ENCODE measurements around the gene STK25. TPM values are rescaled to one million over a fixed set of nuclear protein-coding genes. Genes with fewer than 3 reads are reported as not detected.
"Not testable (repeated sequence)": the region's sequence is repeated elsewhere in the genome, so short reads cannot be mapped to it uniquely, and the experiment has no call there.

STK25 gene
- total RNA-seq, 2 experiments from 2014 or later = 156 to 162 TPM

- peak overlapping the region; percentile 82 for H3K27ac Mint-ChIP-seq
- ATAC-seq (ENCODE audit: low read depth) (no peak), DNase-seq (no peak)
- H3K27me3 Mint-ChIP-seq = no peaks in the 10 kb centered on the region
- peaks cover 15% of the 10 kb centered on the region for H3K4me1 Mint-ChIP-seq
- no peaks in the 10 kb centered on the region for H3K36me3 Mint-ChIP-seq
- POLR2A ChIA-PET = no interaction called here
- H3K9me3 Mint-ChIP-seq = no peaks in the 10 kb centered on the region
- peak overlapping the region; percentile 83 for H3K4me3 Mint-ChIP-seq
Observed at GRCh38 chr2:241509155-241509784, 886 bp upstream of the STK25 start.

GRCh38 chr2:241507430-241508239 lies 749 bp downstream of the STK25 start:
- POLR2A ChIA-PET = interaction anchor here (0.8 to 1.3 kb wide), 3 partner anchors 9 to 179 kb away, joined by 3 read pairs; partner anchors contain the start of gene DTYMK
- ATAC-seq (ENCODE audit: low read depth) (peak; percentile 10), DNase-seq (peak; percentile 67)
- H3K27ac Mint-ChIP-seq = peak overlapping the region; percentile 56
- no peaks in the 10 kb centered on the region for H3K27me3 Mint-ChIP-seq
- peaks cover 15% of the 10 kb centered on the region for H3K4me1 Mint-ChIP-seq
- H3K36me3 Mint-ChIP-seq = no peaks in the 10 kb centered on the region
- no peaks in the 10 kb centered on the region for H3K9me3 Mint-ChIP-seq
- H3K4me3 Mint-ChIP-seq = peak overlapping the region; percentile 82

GRCh38 chr2:241506793-241507429 lies 1.5 kb downstream of the STK25 start:
- Mint-ChIP-seq H3K4me3 (peak overlapping the region; percentile 82), H3K4me1 (peaks cover 15% of the 10 kb centered on the region), H3K27me3 (no peaks in the 10 kb centered on the region), H3K36me3 (no peaks in the 10 kb centered on the region), H3K9me3 (no peaks in the 10 kb centered on the region), H3K27ac (no peak overlapping the region)
- DNase-seq (no peak), ATAC-seq (ENCODE audit: low read depth) (no peak)
- POLR2A ChIA-PET = interaction anchor here (0.9 to 1.3 kb wide), 2 partner anchors 9 kb away, joined by 3 to 5 read pairs; no protein-coding TSS in a partner anchor

GRCh38 chr2:241506317-241506716 lies 2.1 kb downstream of the STK25 start:
- H3K9me3 Mint-ChIP-seq; H3K27ac Mint-ChIP-seq; ATAC-seq (ENCODE audit: low read depth); DNase-seq; H3K27me3 Mint-ChIP-seq; H3K36me3 Mint-ChIP-seq; H3K4me3 Mint-ChIP-seq: not testable (repeated sequence)
- peaks cover 15% of the 10 kb centered on the region for H3K4me1 Mint-ChIP-seq
- POLR2A ChIA-PET = interaction anchor here (0.9 kb wide), 1 partner anchor 9 kb away, joined by 5 read pairs; no protein-coding TSS in a partner anchor

GRCh38 chr2:241505781-241506201 lies 2.6 kb downstream of the STK25 start:
- H3K27me3 Mint-ChIP-seq = no peaks in the 10 kb centered on the region
- H3K36me3 Mint-ChIP-seq = no peaks in the 10 kb centered on the region
- POLR2A ChIA-PET = interaction anchor here (0.9 kb wide), 1 partner anchor 10 kb away, joined by 5 read pairs; no protein-coding TSS in a partner anchor
- no peak for ATAC-seq (ENCODE audit: low read depth)
- H3K4me1 Mint-ChIP-seq = peaks cover 15% of the 10 kb centered on the region
- no peak overlapping the region for H3K4me3 Mint-ChIP-seq
- no peak overlapping the region for H3K27ac Mint-ChIP-seq
- H3K9me3 Mint-ChIP-seq = no peaks in the 10 kb centered on the region
- DNase-seq = no peak

- no peak overlapping the region for H3K27ac Mint-ChIP-seq
- ATAC-seq (ENCODE audit: low read depth) (no peak), DNase-seq (no peak)
- H3K4me1 Mint-ChIP-seq = peaks cover 15% of the 10 kb centered on the region
- H3K27me3 Mint-ChIP-seq = no peaks in the 10 kb centered on the region
- no peaks in the 10 kb centered on the region for H3K9me3 Mint-ChIP-seq
- no peaks in the 10 kb centered on the region for H3K36me3 Mint-ChIP-seq
- POLR2A ChIA-PET = no interaction called here
- H3K4me3 Mint-ChIP-seq = no peak overlapping the region
Observed at GRCh38 chr2:241505086-241505780, 3.2 kb downstream of the STK25 start.

GRCh38 chr2:241503776-241504392 lies 4.5 kb downstream of the STK25 start:
- H3K27ac Mint-ChIP-seq = no peak overlapping the region
- H3K27me3 Mint-ChIP-seq = no peaks in the 10 kb centered on the region
- POLR2A ChIA-PET = no interaction called here
- DNase-seq (no peak), ATAC-seq (ENCODE audit: low read depth) (no peak)
- H3K36me3 Mint-ChIP-seq = no peaks in the 10 kb centered on the region
- H3K4me3 Mint-ChIP-seq = no peak overlapping the region
- H3K9me3 Mint-ChIP-seq = no peaks in the 10 kb centered on the region
- peaks cover 12% of the 10 kb centered on the region for H3K4me1 Mint-ChIP-seq

GRCh38 chr2:241502281-241502680 lies 6.1 kb downstream of the STK25 start:
- no peaks in the 10 kb centered on the region for H3K27me3 Mint-ChIP-seq
- H3K27ac Mint-ChIP-seq = no peak overlapping the region
- H3K36me3 Mint-ChIP-seq = no peaks in the 10 kb centered on the region
- no peak for DNase-seq
- POLR2A ChIA-PET = no interaction called here
- no peaks in the 10 kb centered on the region for H3K9me3 Mint-ChIP-seq
- H3K4me3 Mint-ChIP-seq = no peak overlapping the region
- H3K4me1 Mint-ChIP-seq = peaks cover 11% of the 10 kb centered on the region
- no peak for ATAC-seq (ENCODE audit: low read depth)

GRCh38 chr2:241501551-241501950 lies 6.8 kb downstream of the STK25 start:
- DNase-seq (no peak), ATAC-seq (ENCODE audit: low read depth) (no peak)
- no peaks in the 10 kb centered on the region for H3K27me3 Mint-ChIP-seq
- peaks cover 5% of the 10 kb centered on the region for H3K4me1 Mint-ChIP-seq
- H3K36me3 Mint-ChIP-seq = no peaks in the 10 kb centered on the region
- H3K27ac Mint-ChIP-seq = no peak overlapping the region
- POLR2A ChIA-PET = no interaction called here
- H3K4me3 Mint-ChIP-seq = no peak overlapping the region
- no peaks in the 10 kb centered on the region for H3K9me3 Mint-ChIP-seq

- H3K4me3 Mint-ChIP-seq = no peak overlapping the region
- H3K27ac Mint-ChIP-seq = no peak overlapping the region
- no peaks in the 10 kb centered on the region for H3K36me3 Mint-ChIP-seq
- DNase-seq = no peak
- H3K4me1 Mint-ChIP-seq = peaks cover 3% of the 10 kb centered on the region
- no peak for ATAC-seq (ENCODE audit: low read depth)
- POLR2A ChIA-PET = no interaction called here
- no peaks in the 10 kb centered on the region for H3K27me3 Mint-ChIP-seq
- H3K9me3 Mint-ChIP-seq = no peaks in the 10 kb centered on the region
Observed at GRCh38 chr2:241501099-241501541, 7.3 kb downstream of the STK25 start.

- no peaks in the 10 kb centered on the region for H3K36me3 Mint-ChIP-seq
Observed at GRCh38 chr2:241500431-241500975, 7.9 kb downstream of the STK25 start.

GRCh38 chr2:241500016-241500415 lies 8.4 kb downstream of the STK25 start:
- POLR2A ChIA-PET = no interaction called here
- no peaks in the 10 kb centered on the region for H3K27me3 Mint-ChIP-seq
- H3K4me3 Mint-ChIP-seq = no peak overlapping the region

More at GRCh38 chr2:241500431-241500975, 7.9 kb downstream of the STK25 start:
- Mint-ChIP-seq H3K4me1 (peaks cover 3% of the 10 kb centered on the region), H3K27ac (no peak overlapping the region), H3K27me3 (no peaks in the 10 kb centered on the region), H3K4me3 (no peak overlapping the region), H3K9me3 (no peaks in the 10 kb centered on the region)
- ATAC-seq (ENCODE audit: low read depth) (no peak), DNase-seq (no peak)
- POLR2A ChIA-PET = no interaction called here

More at GRCh38 chr2:241500016-241500415, 8.4 kb downstream of the STK25 start:
- DNase-seq (no peak), ATAC-seq (ENCODE audit: low read depth) (no peak)
- Mint-ChIP-seq H3K4me1 (no peaks in the 10 kb centered on the region), H3K36me3 (no peaks in the 10 kb centered on the region), H3K27ac (no peak overlapping the region), H3K9me3 (no peaks in the 10 kb centered on the region)

Data from activated naive CD8-positive, alpha-beta T cell treated with anti-CD3 and anti-CD28 coated beads, Interleukin-2, amount 10 ng/mL, durations not matched to agents 7 days and 5 days (primary cell).